ENCODE measurements around the gene SORBS2. TPM values are rescaled to one million over a fixed set of nuclear protein-coding genes. Genes with fewer than 3 reads are reported as not detected.

SORBS2 gene
- total and polyA plus RNA-seq, 2 of the 4 experiments (the other 2 are of a cell fraction), result 0.18 TPM; not detected in 1

- Histone ChIP-seq H3K4me2 (ENCODE audit: low read depth, low read length) (no peak overlapping the region), H3K4ac (ENCODE audit: low read depth, low read length) (no peak overlapping the region), H3K14ac (replicated peaks; ENCODE audit: low read depth, low read length) (no peak overlapping the region), H3K27me3 (ENCODE audit: control insufficient read depth, insufficient read depth, low read length) (peaks cover 51% of the 10 kb centered on the region), H3K4me3 (ENCODE audit: insufficient read depth, low read depth, low read length) (no peak overlapping the region), H4K5ac (ENCODE audit: low read depth, low read length) (no peak overlapping the region), H3K9me3 (ENCODE audit: control insufficient read depth, insufficient read depth, low read length) (peaks cover 5% of the 10 kb centered on the region), H3K9me1 (ENCODE audit: insufficient read depth, low read length) (no peaks in the 10 kb centered on the region), H2BK5ac (ENCODE audit: low read depth, low read length, poor library complexity, severe bottlenecking) (no peak overlapping the region), H3K56ac (ENCODE audit: extremely low read depth, insufficient read depth, low read length) (no peak overlapping the region), H4K91ac (ENCODE audit: insufficient read depth, low read depth, low read length) (no peak overlapping the region), H3K23ac (ENCODE audit: low read depth, low read length) (no peak overlapping the region), H3K9ac (ENCODE audit: low read depth, low read length) (no peak overlapping the region), H3K18ac (ENCODE audit: low read depth, low read length) (no peak overlapping the region), H3K27ac (ENCODE audit: insufficient read depth, low read length) (no peak overlapping the region), H2BK120ac (ENCODE audit: low read depth, low read length) (no peak overlapping the region), H3K36me3 (ENCODE audit: control insufficient read depth, insufficient read depth, low read length) (no peaks in the 10 kb centered on the region), H4K8ac (ENCODE audit: low read depth in 2 of 2, low read length in 2 of 2) (no peak overlapping the region), H4K20me1 (ENCODE audit: insufficient read depth, low read length) (no peaks in the 10 kb centered on the region), H3K4me1 (ENCODE audit: control insufficient read depth, insufficient read depth, low read length) (no peaks in the 10 kb centered on the region), H3K79me1 (ENCODE audit: low read depth in 1 of 2, low read length in 2 of 2) (no peaks in the 10 kb centered on the region), H2BK20ac (ENCODE audit: low read depth, low read length) (no peak overlapping the region), H2BK15ac (ENCODE audit: low read depth, low read length) (no peak overlapping the region), H2AFZ (replicated peaks; ENCODE audit: low read length, poor library complexity) (no peak overlapping the region), H2AK9ac (replicated peaks; ENCODE audit: low read depth, low read length, poor library complexity) (no peak overlapping the region), H2AK5ac (ENCODE audit: low read depth, low read length) (no peak overlapping the region)
- in situ Hi-C loops (cut with MboI; ENCODE audit: low sequenced_read_pairs), result no loop called here
- POLR2A ChIA-PET (ENCODE audit: unreplicated experiment), result no interaction called here
- CTCF ChIA-PET, result no interaction called here
- dilution Hi-C loops (cut with HindIII; ENCODE audit: low sequenced_read_pairs, unreplicated experiment), result no loop called here
- no peak for ATAC-seq (ENCODE audit: low read depth)
- no peak for DNase-seq
- WGBS, 2 experiments (ENCODE audit: extremely low coverage in 2 of 2, insufficient read length in 1 of 2), result no CpG with 5 or more reads among the region's 1 CpG
- TF ChIP-seq POLR2A (IDR thresholded peaks at IDR 0.05; ENCODE audit: low read depth, low read length) (no peak), USF2 (IDR thresholded peaks at IDR 0.05; ENCODE audit: low read depth, low read length) (no peak), CTCF (conservative IDR thresholded peaks at IDR 0.05; ENCODE audit: low read depth, low read length) (no peak), SMC3 (IDR thresholded peaks at IDR 0.05; ENCODE audit: low read depth, low read length) (no peak), MAZ (IDR thresholded peaks at IDR 0.05; ENCODE audit: borderline replicate concordance, low read depth, low read length) (no peak), RFX5 (IDR thresholded peaks at IDR 0.05; ENCODE audit: low read depth, low read length) (no peak), CEBPB (IDR thresholded peaks at IDR 0.05; ENCODE audit: low read depth, low read length) (no peak), RCOR1 (IDR thresholded peaks at IDR 0.05; ENCODE audit: insufficient replicate concordance, low read length) (no peak), FOS (IDR thresholded peaks at IDR 0.05; ENCODE audit: low read depth, low read length) (no peak), RAD21 (IDR thresholded peaks at IDR 0.05; ENCODE audit: low read length) (no peak), CHD1 (IDR thresholded peaks at IDR 0.05; ENCODE audit: low read depth, low read length) (no peak), BHLHE40 (IDR thresholded peaks at IDR 0.05; ENCODE audit: low read depth, low read length) (no peak), NFE2L2 (IDR thresholded peaks at IDR 0.05; ENCODE audit: low read depth, low read length) (no peak), MXI1 (IDR thresholded peaks at IDR 0.05; ENCODE audit: borderline replicate concordance, low read depth, low read length) (no peak), MAFK (IDR thresholded peaks at IDR 0.05; ENCODE audit: low read depth, low read length) (no peak)
- TF ChIP-seq, protein P1, sequence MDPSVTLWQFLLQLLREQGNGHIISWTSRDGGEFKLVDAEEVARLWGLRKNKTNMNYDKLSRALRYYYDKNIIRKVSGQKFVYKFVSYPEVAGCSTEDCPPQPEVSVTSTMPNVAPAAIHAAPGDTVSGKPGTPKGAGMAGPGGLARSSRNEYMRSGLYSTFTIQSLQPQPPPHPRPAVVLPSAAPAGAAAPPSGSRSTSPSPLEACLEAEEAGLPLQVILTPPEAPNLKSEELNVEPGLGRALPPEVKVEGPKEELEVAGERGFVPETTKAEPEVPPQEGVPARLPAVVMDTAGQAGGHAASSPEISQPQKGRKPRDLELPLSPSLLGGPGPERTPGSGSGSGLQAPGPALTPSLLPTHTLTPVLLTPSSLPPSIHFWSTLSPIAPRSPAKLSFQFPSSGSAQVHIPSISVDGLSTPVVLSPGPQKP (IDR thresholded peaks at IDR 0.05; ENCODE audit: borderline replicate concordance, low read depth, low read length), result no peak
- intact Hi-C loops (cut with micrococcal nuclease), result no loop called here
- no TSS peak for BruUV-seq (replicated peaks)
These were observed 67.5 kb downstream of the SORBS2 start for GRCh38 chr4:185744488-185744862.

All from IMR-90 (cell line).